Activated T-helper 2 cell treated with anti-CD3 and anti-CD28 coated beads, Interferon-gamma antibody, Interleukin-2, Interleukin-4, amounts not matched to agents 10 μg/mL and 5 μg/mL and 100 μg/mL, durations not matched to agents 14 hours and 24 hours and 36 hours (primary cell): ENCODE measurements around the gene PNLIPRP1. TPM values are rescaled to one million over a fixed set of nuclear protein-coding genes. Genes with fewer than 3 reads are reported as not detected.

Experiments
- DNase-seq: peaks from one replicate; pipeline ENCODE4 v3.0.0; 2021; ENCODE audit warnings: low spot score
- H3K27ac Mint-ChIP-seq: one replicate; pipeline ENCODE4 v1.8.0; 2021; ENCODE audit warnings: mixed read lengths
- H3K27me3 Mint-ChIP-seq: one replicate; pipeline ENCODE4 v1.8.0; 2021; ENCODE audit warnings: low read depth, mixed read lengths
- H3K36me3 Mint-ChIP-seq: one replicate; pipeline ENCODE4 v1.8.0; 2021; ENCODE audit warnings: low read depth, mixed read lengths
- H3K4me1 Mint-ChIP-seq: one replicate; pipeline ENCODE4 v1.8.0; 2021; ENCODE audit warnings: low read depth, mixed read lengths
- H3K4me3 Mint-ChIP-seq: one replicate; pipeline ENCODE4 v1.8.0; 2021; ENCODE audit warnings: low read depth, mild to moderate bottlenecking, moderate library complexity, mixed read lengths
- H3K9me3 Mint-ChIP-seq: one replicate; pipeline ENCODE4 v1.8.0; 2021; ENCODE audit warnings: mixed read lengths
- intact Hi-C: fragments of 100-400 bp; cut with micrococcal nuclease; formaldehyde crosslinking; loops from one replicate; pipeline ENCODE4 v1.15.1; 2023
- total RNA-seq: library from RNA; stranded (reverse); gene quantifications from 2 replicates; pipeline ENCODE4 v1.2.3, GENCODE V29; 2022

The PNLIPRP1 gene
- total RNA-seq, 1 donor from 2014 or later, result not detected

- H3K9me3 Mint-ChIP-seq, result no peaks in the 10 kb centered on the region
- no peaks in the 10 kb centered on the region for H3K27me3 Mint-ChIP-seq
- no peak overlapping the region for H3K4me3 Mint-ChIP-seq
- no peaks in the 10 kb centered on the region for H3K36me3 Mint-ChIP-seq
- no peak for DNase-seq
- intact Hi-C loops, result no loop called here
- H3K4me1 Mint-ChIP-seq, result no peaks in the 10 kb centered on the region
- no peak overlapping the region for H3K27ac Mint-ChIP-seq
Measured at GRCh38 chr10:116587878-116588591, 2.7 kb upstream of the PNLIPRP1 start.

GRCh38 chr10:116588995-116589394 is 1.8 kb upstream of the PNLIPRP1 start:
- Mint-ChIP-seq H3K4me3 (no peak overlapping the region), H3K27ac (no peak overlapping the region), H3K4me1 (no peaks in the 10 kb centered on the region), H3K9me3 (no peaks in the 10 kb centered on the region), H3K27me3 (no peaks in the 10 kb centered on the region), H3K36me3 (no peaks in the 10 kb centered on the region)
- intact Hi-C loops, result no loop called here
- no peak for DNase-seq

GRCh38 chr10:116589926-116590325 is 833 bp upstream of the PNLIPRP1 start:
- Mint-ChIP-seq H3K36me3 (no peaks in the 10 kb centered on the region), H3K4me3 (no peak overlapping the region)
- intact Hi-C loops, result no loop called here

GRCh38 chr10:116593139-116593740 is 2.5 kb downstream of the PNLIPRP1 start:
- no peaks in the 10 kb centered on the region for H3K9me3 Mint-ChIP-seq
- intact Hi-C loops, result no loop called here
- DNase-seq, result no peak
- no peaks in the 10 kb centered on the region for H3K36me3 Mint-ChIP-seq
- no peaks in the 10 kb centered on the region for H3K4me1 Mint-ChIP-seq
- H3K27ac Mint-ChIP-seq, result no peak overlapping the region
- no peak overlapping the region for H3K4me3 Mint-ChIP-seq
- no peaks in the 10 kb centered on the region for H3K27me3 Mint-ChIP-seq

More at GRCh38 chr10:116589926-116590325, 833 bp upstream of the PNLIPRP1 start:
- H3K27ac Mint-ChIP-seq, result no peak overlapping the region
- no peaks in the 10 kb centered on the region for H3K4me1 Mint-ChIP-seq
- DNase-seq, result no peak
- H3K9me3 Mint-ChIP-seq, result no peaks in the 10 kb centered on the region
- no peaks in the 10 kb centered on the region for H3K27me3 Mint-ChIP-seq

GRCh38 chr10:116594525-116595035 is 3.8 kb downstream of the PNLIPRP1 start:
- intact Hi-C loops, result no loop called here
- Mint-ChIP-seq H3K4me1 (no peaks in the 10 kb centered on the region), H3K27ac (no peak overlapping the region), H3K9me3 (no peaks in the 10 kb centered on the region), H3K4me3 (no peak overlapping the region), H3K27me3 (no peaks in the 10 kb centered on the region), H3K36me3 (no peaks in the 10 kb centered on the region)
- no peak for DNase-seq

GRCh38 chr10:116596062-116596461 is 5.3 kb downstream of the PNLIPRP1 start:
- H3K27me3 Mint-ChIP-seq, result no peaks in the 10 kb centered on the region
- H3K9me3 Mint-ChIP-seq, result no peaks in the 10 kb centered on the region
- H3K4me1 Mint-ChIP-seq, result no peaks in the 10 kb centered on the region
- no peak overlapping the region for H3K4me3 Mint-ChIP-seq
- no peaks in the 10 kb centered on the region for H3K36me3 Mint-ChIP-seq
- DNase-seq, result no peak
- intact Hi-C loops, result no loop called here
- H3K27ac Mint-ChIP-seq, result no peak overlapping the region

- H3K27ac Mint-ChIP-seq, result no peak overlapping the region
- no peaks in the 10 kb centered on the region for H3K4me1 Mint-ChIP-seq
- H3K9me3 Mint-ChIP-seq, result no peaks in the 10 kb centered on the region
- H3K36me3 Mint-ChIP-seq, result no peaks in the 10 kb centered on the region
- intact Hi-C loops, result no loop called here
- no peak for DNase-seq
- H3K4me3 Mint-ChIP-seq, result no peak overlapping the region
- H3K27me3 Mint-ChIP-seq, result no peaks in the 10 kb centered on the region
Measured at GRCh38 chr10:116597543-116597942, 6.8 kb downstream of the PNLIPRP1 start.

- Mint-ChIP-seq H3K36me3 (no peaks in the 10 kb centered on the region), H3K27ac (no peak overlapping the region), H3K4me3 (no peak overlapping the region), H3K27me3 (no peaks in the 10 kb centered on the region), H3K9me3 (no peaks in the 10 kb centered on the region), H3K4me1 (no peaks in the 10 kb centered on the region)
- no peak for DNase-seq
- intact Hi-C loops, result no loop called here
Measured at GRCh38 chr10:116598329-116598728, 7.6 kb downstream of the PNLIPRP1 start.

- Mint-ChIP-seq H3K27me3 (no peaks in the 10 kb centered on the region), H3K9me3 (no peaks in the 10 kb centered on the region), H3K27ac (no peak overlapping the region), H3K4me1 (no peaks in the 10 kb centered on the region), H3K36me3 (no peaks in the 10 kb centered on the region), H3K4me3 (no peak overlapping the region)
- no peak for DNase-seq
- intact Hi-C loops, result no loop called here
Measured at GRCh38 chr10:116599991-116600390, 9.2 kb downstream of the PNLIPRP1 start.

- Mint-ChIP-seq H3K36me3 (no peaks in the 10 kb centered on the region), H3K4me3 (no peak overlapping the region), H3K4me1 (no peaks in the 10 kb centered on the region), H3K27me3 (no peaks in the 10 kb centered on the region), H3K27ac (no peak overlapping the region), H3K9me3 (no peaks in the 10 kb centered on the region)
- intact Hi-C loops, result no loop called here
- no peak for DNase-seq
Measured at GRCh38 chr10:116602648-116603400, 12.1 kb downstream of the PNLIPRP1 start.

GRCh38 chr10:116606061-116606483 is 15.3 kb downstream of the PNLIPRP1 start:
- intact Hi-C loops, result no loop called here
- no peak overlapping the region for H3K27ac Mint-ChIP-seq
- no peaks in the 10 kb centered on the region for H3K9me3 Mint-ChIP-seq
- H3K4me1 Mint-ChIP-seq, result no peaks in the 10 kb centered on the region
- H3K4me3 Mint-ChIP-seq, result no peak overlapping the region
- no peak for DNase-seq
- no peaks in the 10 kb centered on the region for H3K36me3 Mint-ChIP-seq
- H3K27me3 Mint-ChIP-seq, result peaks cover 4% of the 10 kb centered on the region

GRCh38 chr10:116607336-116607735 is 16.6 kb downstream of the PNLIPRP1 start:
- no peak overlapping the region for H3K27ac Mint-ChIP-seq
- no peaks in the 10 kb centered on the region for H3K4me1 Mint-ChIP-seq
- no peak for DNase-seq
- H3K4me3 Mint-ChIP-seq, result no peak overlapping the region
- H3K27me3 Mint-ChIP-seq, result peaks cover 4% of the 10 kb centered on the region
- no peaks in the 10 kb centered on the region for H3K9me3 Mint-ChIP-seq
- intact Hi-C loops, result no loop called here
- no peaks in the 10 kb centered on the region for H3K36me3 Mint-ChIP-seq
